Stimulated activated naive CD4-positive, alpha-beta T cell treated with Interleukin-2 at 50 U/mL for 16 hours (primary cell): ENCODE results near the gene CHRND.
"Not testable (repeated sequence)": the region's sequence is repeated elsewhere in the genome, so short reads cannot be mapped to it uniquely, and the experiment has no call there.

Experiments used
- DNase-seq: peaks from one replicate; lab custom pipeline; 2025; lab: John Stamatoyannopoulos, UW

The CHRND gene

GRCh38 chr2:232527905-232528470 lies 2.0 kb downstream of the CHRND start:
- no peak for DNase-seq

GRCh38 chr2:232528746-232529460 lies 2.9 kb downstream of the CHRND start:
- DNase-seq, result no peak

GRCh38 chr2:232529806-232530547 lies 4.0 kb downstream of the CHRND start:
- no peak for DNase-seq

- no peak for DNase-seq
Observed at GRCh38 chr2:232530626-232531260, 4.8 kb downstream of the CHRND start.

- DNase-seq, result no peak
Observed at GRCh38 chr2:232532419-232532818, 6.5 kb downstream of the CHRND start.

GRCh38 chr2:232532821-232533220 lies 6.9 kb downstream of the CHRND start:
- not testable (repeated sequence) for DNase-seq

GRCh38 chr2:232533944-232534710 lies 8.2 kb downstream of the CHRND start:
- DNase-seq, result no peak

GRCh38 chr2:232534940-232535651 lies 9.1 kb downstream of the CHRND start:
- no peak for DNase-seq

GRCh38 chr2:232535761-232536530 lies 10.0 kb downstream of the CHRND start:
- no peak for DNase-seq

- no peak for DNase-seq
Observed at GRCh38 chr2:232537079-232537478, 11.1 kb downstream of the CHRND start.

- no peak for DNase-seq
Observed at GRCh38 chr2:232537499-232537898, 11.5 kb downstream of the CHRND start.

GRCh38 chr2:232538671-232539070 lies 12.7 kb downstream of the CHRND start:
- DNase-seq, result no peak

- DNase-seq, result no peak
Observed at GRCh38 chr2:232539298-232540231, 13.6 kb downstream of the CHRND start, which contains the start of gene CHRNG. Gene CHRNG, plus strand, starts transcription at chr2:232539692. Its CDS starts 56 bp downstream, at chr2:232539748.

GRCh38 chr2:232540441-232541041 lies 14.6 kb downstream of the CHRND start:
- DNase-seq, result no peak

GRCh38 chr2:232541195-232541960 lies 15.4 kb downstream of the CHRND start:
- no peak for DNase-seq

- DNase-seq, result no peak
Observed at GRCh38 chr2:232541961-232542714, 16.2 kb downstream of the CHRND start.
